Measurements from ENCODE around the gene KRTAP4-4.
"Not testable (repeated sequence)": the region's sequence is repeated elsewhere in the genome, so short reads cannot be mapped to it uniquely, and the experiment has no call there.

The KRTAP4-4 gene

GRCh38 chr17:41160648-41161047 is at the start of gene KRTAP4-4:
TSS of gene KRTAP4-4 (minus strand) at chr17:41160748. CDS start at chr17:41160691, 57 bp downstream.
- DNase-seq, result no peak

GRCh38 chr17:41199421-41200078 is 39.0 kb upstream of the KRTAP4-4 start:
- DNase-seq, result no peak

GRCh38 chr17:41196068-41196467 is 35.5 kb upstream of the KRTAP4-4 start:
- DNase-seq, result no peak

GRCh38 chr17:41190328-41190727 is 29.8 kb upstream of the KRTAP4-4 start:
- DNase-seq, result no peak

GRCh38 chr17:41189837-41190318 is 29.3 kb upstream of the KRTAP4-4 start, which contains the start of gene KRTAP9-1:
TSS of gene KRTAP9-1 (plus strand) at chr17:41189887. CDS start at chr17:41189887, 0 bp downstream.
- not testable (repeated sequence) for DNase-seq

- no peak for DNase-seq
These were observed 26.3 kb upstream of the KRTAP4-4 start for GRCh38 chr17:41186872-41187271.

GRCh38 chr17:41185001-41185400 is 24.5 kb upstream of the KRTAP4-4 start:
- no peak for DNase-seq

- no peak for DNase-seq
These were observed 24.0 kb upstream of the KRTAP4-4 start, which contains the start of gene KRTAP4-1 for GRCh38 chr17:41184480-41184961. TSS of gene KRTAP4-1 (minus strand) at chr17:41184911. CDS start at chr17:41184854, 57 bp downstream.

GRCh38 chr17:41178843-41179616 is 18.5 kb upstream of the KRTAP4-4 start:
- DNase-seq, result no peak

GRCh38 chr17:41178341-41178740 is 17.8 kb upstream of the KRTAP4-4 start:
- DNase-seq, result no peak

- no peak for DNase-seq
These were observed 17.3 kb upstream of the KRTAP4-4 start, which contains the start of gene KRTAP4-2 for GRCh38 chr17:41177727-41178271. TSS of gene KRTAP4-2 (minus strand) at chr17:41178221. CDS start at chr17:41178164, 57 bp downstream.

- DNase-seq, result no peak
These were observed 16.3 kb upstream of the KRTAP4-4 start for GRCh38 chr17:41176744-41177387.

- DNase-seq, result no peak
These were observed 11.3 kb upstream of the KRTAP4-4 start for GRCh38 chr17:41171886-41172285.

- no peak for DNase-seq
These were observed 7.6 kb upstream of the KRTAP4-4 start, which contains the start of gene KRTAP4-3 for GRCh38 chr17:41168121-41168520. TSS of gene KRTAP4-3 (minus strand) at chr17:41168221. CDS start at chr17:41168172, 49 bp downstream.

- DNase-seq, result peak in 1 of 2 experiments; percentile 4
These were observed 7.0 kb upstream of the KRTAP4-4 start for GRCh38 chr17:41167561-41167960.

- DNase-seq, result no peak
These were observed 3.3 kb upstream of the KRTAP4-4 start for GRCh38 chr17:41163828-41164227.

- DNase-seq, result not testable (repeated sequence)
These were observed 358 bp downstream of the KRTAP4-4 start for GRCh38 chr17:41160190-41160589.

- no peak for DNase-seq
These were observed 6.7 kb downstream of the KRTAP4-4 start for GRCh38 chr17:41153856-41154255.

- DNase-seq, result no peak
These were observed 9.0 kb downstream of the KRTAP4-4 start for GRCh38 chr17:41151525-41151924.

- DNase-seq, result no peak
These were observed 10.5 kb downstream of the KRTAP4-4 start for GRCh38 chr17:41150026-41150425.

- no peak for DNase-seq
These were observed 10.9 kb downstream of the KRTAP4-4 start, which contains the start of gene KRTAP4-5 for GRCh38 chr17:41149652-41149985. TSS of gene KRTAP4-5 (minus strand) at chr17:41149825. CDS start at chr17:41149767, 58 bp downstream.

GRCh38 chr17:41148971-41149651 is 11.4 kb downstream of the KRTAP4-4 start:
- not testable (repeated sequence) for DNase-seq

All from NCI-H1930 (cell line).